ENCODE data around the gene RPL23. TPM values are rescaled to one million over a fixed set of nuclear protein-coding genes. Genes with fewer than 3 reads are reported as not detected.

RPL23 gene
- polyA plus RNA-seq, 1 of the 3 experiments (the other 2 are of a cell fraction): 2,658 TPM

DNA sequence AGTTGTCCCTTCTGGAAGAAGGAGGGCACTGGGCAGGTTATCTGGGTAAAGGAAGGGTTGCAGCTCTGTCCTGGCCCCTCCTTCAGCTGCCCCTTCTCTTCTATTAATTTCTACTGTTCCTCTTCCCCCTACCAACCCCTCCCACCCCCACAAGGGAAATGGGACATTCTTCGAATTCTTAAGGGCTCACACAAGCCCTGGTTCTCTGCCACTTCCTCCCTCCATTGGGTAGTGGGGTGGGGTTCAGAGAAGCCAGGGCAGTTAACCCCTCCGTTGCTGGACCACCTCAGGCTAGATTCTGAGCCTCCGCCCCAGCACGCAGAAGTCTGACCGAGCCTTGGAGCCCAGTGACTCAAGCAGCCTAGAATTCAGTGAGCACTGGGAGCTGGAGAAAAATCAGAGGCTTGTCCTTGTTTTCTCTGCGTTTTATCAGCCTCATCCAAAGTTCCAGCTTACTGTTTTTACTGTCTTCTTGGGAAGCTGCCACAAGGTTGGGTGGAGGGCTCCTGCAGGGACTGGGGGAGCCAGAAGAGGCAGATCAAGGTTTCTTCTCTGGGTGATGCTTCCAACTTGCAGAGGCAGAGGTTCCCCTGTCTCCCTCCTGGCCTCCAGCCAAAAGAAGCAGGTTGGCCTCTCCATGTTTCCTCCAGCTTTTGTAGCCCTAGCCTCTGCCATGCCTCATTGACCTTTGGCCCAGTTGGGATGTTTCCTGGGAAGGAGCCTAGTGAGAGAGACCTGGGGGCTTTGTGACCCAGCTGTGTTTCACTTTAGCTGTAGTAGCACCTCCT, 26.6 kb upstream of the RPL23 start (continued):
- TF ChIP-seq ZBTB33 (IDR thresholded peaks at IDR 0.05; ENCODE audit: borderline replicate concordance, low read depth): no peak
- TF ChIP-seq GATA2 (CRISPR knock-in tag; IDR thresholded peaks at IDR 0.05): no peak
- TF ChIP-seq GABPA (IDR thresholded peaks at IDR 0.05; ENCODE audit: low read depth): no peak
- TF ChIP-seq CHD2 (IDR thresholded peaks at IDR 0.05; ENCODE audit: low read length, partially characterized antibody): no peak
- no peak for TF ChIP-seq EZH2phosphoT487 (IDR thresholded peaks at IDR 0.05; ENCODE audit: borderline replicate concordance, low read depth)
- TF ChIP-seq, protein P1, sequence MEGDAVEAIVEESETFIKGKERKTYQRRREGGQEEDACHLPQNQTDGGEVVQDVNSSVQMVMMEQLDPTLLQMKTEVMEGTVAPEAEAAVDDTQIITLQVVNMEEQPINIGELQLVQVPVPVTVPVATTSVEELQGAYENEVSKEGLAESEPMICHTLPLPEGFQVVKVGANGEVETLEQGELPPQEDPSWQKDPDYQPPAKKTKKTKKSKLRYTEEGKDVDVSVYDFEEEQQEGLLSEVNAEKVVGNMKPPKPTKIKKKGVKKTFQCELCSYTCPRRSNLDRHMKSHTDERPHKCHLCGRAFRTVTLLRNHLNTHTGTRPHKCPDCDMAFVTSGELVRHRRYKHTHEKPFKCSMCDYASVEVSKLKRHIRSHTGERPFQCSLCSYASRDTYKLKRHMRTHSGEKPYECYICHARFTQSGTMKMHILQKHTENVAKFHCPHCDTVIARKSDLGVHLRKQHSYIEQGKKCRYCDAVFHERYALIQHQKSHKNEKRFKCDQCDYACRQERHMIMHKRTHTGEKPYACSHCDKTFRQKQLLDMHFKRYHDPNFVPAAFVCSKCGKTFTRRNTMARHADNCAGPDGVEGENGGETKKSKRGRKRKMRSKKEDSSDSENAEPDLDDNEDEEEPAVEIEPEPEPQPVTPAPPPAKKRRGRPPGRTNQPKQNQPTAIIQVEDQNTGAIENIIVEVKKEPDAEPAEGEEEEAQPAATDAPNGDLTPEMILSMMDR (IDR thresholded peaks at IDR 0.05): no peak
- TF ChIP-seq, protein P2, sequence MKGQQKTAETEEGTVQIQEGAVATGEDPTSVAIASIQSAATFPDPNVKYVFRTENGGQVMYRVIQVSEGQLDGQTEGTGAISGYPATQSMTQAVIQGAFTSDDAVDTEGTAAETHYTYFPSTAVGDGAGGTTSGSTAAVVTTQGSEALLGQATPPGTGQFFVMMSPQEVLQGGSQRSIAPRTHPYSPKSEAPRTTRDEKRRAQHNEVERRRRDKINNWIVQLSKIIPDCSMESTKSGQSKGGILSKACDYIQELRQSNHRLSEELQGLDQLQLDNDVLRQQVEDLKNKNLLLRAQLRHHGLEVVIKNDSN (IDR thresholded peaks at IDR 0.05; ENCODE audit: borderline replicate concordance, low read depth): no peak
- peak; percentile 3; the same call in 1 of the 2 replicates for TF ChIP-seq FOSL2 (IDR thresholded peaks at IDR 0.05; ENCODE audit: borderline replicate concordance, low read depth)
- peak; percentile 76 for TF ChIP-seq NFIC (IDR thresholded peaks at IDR 0.05; ENCODE audit: borderline replicate concordance)

DNA sequence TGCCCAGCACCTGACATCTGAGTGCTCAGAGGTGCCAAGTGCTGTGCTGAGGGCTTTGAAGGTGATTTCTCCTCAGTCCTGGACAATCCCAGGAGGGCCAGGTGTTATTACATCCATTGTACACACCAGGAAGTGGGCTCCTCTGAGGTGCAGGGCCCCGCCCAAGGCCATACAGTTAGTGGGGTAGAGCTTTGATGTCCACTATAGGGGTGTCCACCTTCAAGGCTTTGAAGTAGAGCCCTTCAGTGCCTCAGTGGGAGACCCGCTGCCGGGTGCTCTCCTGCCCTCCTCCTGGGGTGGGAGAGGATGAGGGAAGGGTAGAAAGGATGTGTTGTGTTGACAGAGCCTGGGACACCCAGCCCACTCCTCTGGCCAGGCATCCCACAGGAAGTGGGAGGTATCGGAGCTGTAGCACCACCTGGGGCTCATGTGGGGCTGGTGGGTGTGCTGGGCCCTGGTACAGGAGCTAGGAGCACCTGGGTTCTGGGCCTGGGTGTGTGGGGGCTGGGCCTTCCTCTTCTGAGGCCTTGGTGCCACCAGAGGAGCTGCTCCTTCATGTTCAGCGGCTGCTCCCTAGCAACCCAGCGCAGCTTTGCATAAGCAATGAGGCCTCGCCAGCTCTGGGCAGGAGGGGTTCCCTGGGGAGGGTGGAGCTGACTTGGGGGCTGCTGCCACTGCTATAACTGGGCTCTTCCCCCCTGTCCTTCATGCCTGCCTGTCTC, 23.8 kb upstream of the RPL23 start:
- TF ChIP-seq ZBTB33 (IDR thresholded peaks at IDR 0.05; ENCODE audit: borderline replicate concordance, low read depth) (no peak), CHD2 (IDR thresholded peaks at IDR 0.05; ENCODE audit: low read length, partially characterized antibody) (no peak), IRF3 (IDR thresholded peaks at IDR 0.05; ENCODE audit: low read depth, low read length) (no peak), FOSL2 (IDR thresholded peaks at IDR 0.05; ENCODE audit: borderline replicate concordance, low read depth) (no peak), POLR2AphosphoS5 (IDR thresholded peaks at IDR 0.05; ENCODE audit: low read depth, low read length) (no peak), FOXM1 (IDR thresholded peaks at IDR 0.05; ENCODE audit: low read depth) (no peak), NFIC (IDR thresholded peaks at IDR 0.05; ENCODE audit: borderline replicate concordance) (no peak), MXI1 (IDR thresholded peaks at IDR 0.05; ENCODE audit: low read depth, low read length) (no peak), TCF12 (IDR thresholded peaks at IDR 0.05) (no peak), ELF1 (IDR thresholded peaks at IDR 0.05) (no peak), MEF2A (IDR thresholded peaks at IDR 0.05; ENCODE audit: borderline replicate concordance, low read depth) (no peak), EP300 (IDR thresholded peaks at IDR 0.05; ENCODE audit: borderline replicate concordance in 1 of 2, low read depth in 1 of 2, low read length in 1 of 2) (no peak), TAF1 (IDR thresholded peaks at IDR 0.05; ENCODE audit: borderline replicate concordance, low read depth, low read length) (no peak)
- TF ChIP-seq, protein P3, sequence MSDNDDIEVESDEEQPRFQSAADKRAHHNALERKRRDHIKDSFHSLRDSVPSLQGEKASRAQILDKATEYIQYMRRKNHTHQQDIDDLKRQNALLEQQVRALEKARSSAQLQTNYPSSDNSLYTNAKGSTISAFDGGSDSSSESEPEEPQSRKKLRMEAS (IDR thresholded peaks at IDR 0.05; ENCODE audit: low read depth): no peak
- H3K4me2 ChIP-seq: peak overlapping the region; percentile 41; the same call in 1 of the 2 replicates
- WGBS (ENCODE audit: low lambda C conversion rate): 92% methylated on average over 2 of the region's 7 CpGs
- peaks cover 21 to 34% of the 10 kb centered on the region in 2 experiments for H3K36me3 ChIP-seq (replicated peaks in 1 of 2; ENCODE audit: control insufficient read depth in 1 of 2, insufficient read depth in 2 of 2, low read length in 1 of 2)
- no peak overlapping the region for H3K9ac ChIP-seq
- H2AFZ ChIP-seq (ENCODE audit: low read depth): no peak overlapping the region
- CTCF ChIA-PET: interaction anchor here (0.6 to 2.6 kb wide), 3 partner anchors 17 to 106 kb away, joined by 3 to 6 read pairs (median 3); no protein-coding TSS in a partner anchor
- no peaks in the 10 kb centered on the region for H3K9me2 ChIP-seq
- peaks cover 37% of the 10 kb centered on the region for H3F3A ChIP-seq (replicated peaks; ENCODE audit: insufficient read depth)
- H3K4me1 ChIP-seq (ENCODE audit: control insufficient read depth in 1 of 2, insufficient read depth in 2 of 2, low read depth in 1 of 2, low read length in 1 of 2): peaks cover 37 to 55% of the 10 kb centered on the region in 2 experiments; a peak in 3 of 4 replicates
- peak overlapping the region in 1 of 2 experiments; percentile 63; a peak in 1 of 4 replicates for H3K27ac ChIP-seq (ENCODE audit: low read depth in 2 of 2, low read length in 1 of 2)
- no peak for DNase-seq
- no peaks in the 10 kb centered on the region for H3K27me3 ChIP-seq (ENCODE audit: insufficient read depth)
- H3K9me3 ChIP-seq: no peaks in the 10 kb centered on the region
- POLR2A ChIA-PET: no interaction called here
- no peak overlapping the region for H3K4me3 ChIP-seq (ENCODE audit: low read depth in 2 of 2, low read length in 1 of 2)
- H3K79me2 ChIP-seq (ENCODE audit: insufficient read depth): peaks cover 93% of the 10 kb centered on the region
- H4K20me1 ChIP-seq (ENCODE audit: insufficient read depth): peaks cover 90% of the 10 kb centered on the region
